ENCODE measurements around the gene PREX1.

The PREX1 gene

DNA sequence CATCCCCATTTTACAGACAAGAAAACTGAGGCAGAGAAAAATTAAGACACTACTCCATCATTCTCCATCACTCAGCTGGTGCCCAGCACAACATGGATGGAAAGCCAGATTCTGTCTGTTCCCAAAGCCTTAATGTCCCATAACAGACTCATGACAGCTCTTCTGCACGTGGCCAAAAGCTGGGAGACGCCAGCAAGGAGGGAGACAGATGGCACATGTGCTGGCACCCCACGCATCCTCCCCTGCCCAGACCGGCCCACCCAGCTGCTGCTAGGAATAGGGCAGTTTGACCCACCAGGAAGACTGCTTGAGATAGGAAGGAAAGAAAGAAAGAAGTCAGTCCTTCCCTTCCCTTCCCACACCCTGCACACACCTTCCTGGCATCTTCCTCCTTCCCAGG lies 96.3 kb downstream of the PREX1 start:
- Histone ChIP-seq H3K36me3 (ENCODE audit: control insufficient read depth, insufficient read depth, low read length) (no peaks in the 10 kb centered on the region), H3K9ac (ENCODE audit: low read depth, low read length) (no peak overlapping the region), H3K27me3 (ENCODE audit: control insufficient read depth, insufficient read depth, low read length) (no peaks in the 10 kb centered on the region), H3K4me1 (ENCODE audit: control insufficient read depth, insufficient read depth, low read length) (no peaks in the 10 kb centered on the region), H3K4me3 (ENCODE audit: low read depth, low read length) (no peak overlapping the region), H3K9me3 (ENCODE audit: control insufficient read depth, insufficient read depth, low read length) (no peaks in the 10 kb centered on the region)

DNA sequence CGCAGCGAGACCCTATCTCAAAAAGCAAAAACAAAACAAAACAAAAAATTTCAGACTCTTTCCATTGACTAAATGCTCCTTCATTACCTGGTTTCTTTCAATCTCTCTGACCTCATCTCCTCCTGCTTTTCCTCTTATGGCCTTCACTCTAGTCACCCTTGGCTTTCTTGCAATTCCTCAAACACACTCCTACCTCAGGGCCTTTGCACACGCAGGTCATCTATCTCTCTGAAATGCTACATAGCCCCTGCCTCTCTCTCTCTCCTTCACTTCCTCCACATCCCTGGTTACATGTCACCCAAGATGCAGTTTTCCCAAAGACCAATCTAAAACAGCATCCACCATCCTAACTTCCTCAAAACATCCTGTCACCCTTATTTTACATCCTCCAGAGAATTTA lies 96.8 kb downstream of the PREX1 start:
- H3K9me3 ChIP-seq (ENCODE audit: control insufficient read depth, insufficient read depth, low read length): no peaks in the 10 kb centered on the region
- no peaks in the 10 kb centered on the region for H3K36me3 ChIP-seq (ENCODE audit: control insufficient read depth, insufficient read depth, low read length)
- H3K4me1 ChIP-seq (ENCODE audit: control insufficient read depth, insufficient read depth, low read length): no peaks in the 10 kb centered on the region
- no peak overlapping the region for H3K9ac ChIP-seq (ENCODE audit: low read depth, low read length)
- no peaks in the 10 kb centered on the region for H3K27me3 ChIP-seq (ENCODE audit: control insufficient read depth, insufficient read depth, low read length)
- no peak overlapping the region for H3K4me3 ChIP-seq (ENCODE audit: low read depth, low read length)

DNA sequence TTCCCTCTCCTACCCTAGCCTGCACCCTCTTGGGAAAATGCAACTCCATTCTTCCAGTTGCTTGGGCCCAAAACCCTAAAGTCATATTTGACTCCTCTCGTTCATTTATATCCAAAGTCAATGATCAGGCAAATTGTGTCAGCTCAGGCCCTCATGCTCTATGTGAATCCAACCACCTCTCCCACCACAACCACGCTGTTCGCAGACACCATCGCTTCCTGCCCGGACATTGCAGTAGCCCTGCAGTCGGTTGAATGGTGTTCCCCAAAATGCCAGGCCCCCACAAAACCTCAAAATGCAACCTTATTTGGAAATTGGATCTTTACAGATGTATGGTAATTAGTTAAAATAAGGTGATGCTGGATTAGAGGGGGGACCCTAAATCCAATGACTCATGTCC lies 98.3 kb downstream of the PREX1 start:
- H3K4me3 ChIP-seq (ENCODE audit: low read depth, low read length): no peak overlapping the region
- H3K36me3 ChIP-seq (ENCODE audit: control insufficient read depth, insufficient read depth, low read length): no peaks in the 10 kb centered on the region
- H3K9ac ChIP-seq (ENCODE audit: low read depth, low read length): no peak overlapping the region
- H3K4me1 ChIP-seq (ENCODE audit: control insufficient read depth, insufficient read depth, low read length): no peaks in the 10 kb centered on the region
- H3K9me3 ChIP-seq (ENCODE audit: control insufficient read depth, insufficient read depth, low read length): no peaks in the 10 kb centered on the region
- H3K27me3 ChIP-seq (ENCODE audit: control insufficient read depth, insufficient read depth, low read length): no peaks in the 10 kb centered on the region

DNA sequence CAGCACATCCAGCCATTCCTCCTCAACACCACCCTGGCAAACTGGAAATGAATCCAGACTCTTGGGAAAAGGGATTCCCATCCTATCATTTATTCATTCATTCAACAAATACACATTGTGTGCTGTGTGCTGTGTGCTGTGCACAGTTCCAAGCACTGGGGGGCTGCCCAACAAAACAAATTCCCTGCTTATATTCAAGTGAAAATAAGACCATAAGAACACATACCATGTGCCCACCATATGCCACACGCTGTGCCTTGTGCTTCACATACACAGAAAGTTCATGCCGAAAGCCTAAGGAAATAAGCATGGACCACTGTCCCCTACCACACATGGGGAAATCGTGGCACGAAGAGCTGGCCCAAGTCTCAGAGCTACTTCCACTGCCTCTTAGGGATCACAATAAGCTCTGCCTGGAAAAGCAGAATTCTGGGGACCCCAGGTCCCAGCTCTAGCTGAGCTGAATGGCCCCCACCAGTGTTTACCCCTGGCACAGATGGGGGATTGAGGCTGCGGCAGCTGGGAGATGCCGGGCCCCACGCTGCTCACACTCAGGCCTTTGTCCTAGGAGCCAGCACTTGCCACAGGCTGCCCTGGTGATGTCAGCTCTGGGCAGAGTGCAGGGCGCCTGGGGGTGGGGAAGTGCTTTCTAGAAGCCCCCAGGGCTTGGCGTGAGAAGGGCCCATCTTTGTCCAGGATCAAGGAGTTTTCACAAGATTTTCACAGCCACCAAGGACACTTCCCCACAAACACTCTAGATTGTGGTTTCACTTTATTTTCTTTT lies 99.6 kb downstream of the PREX1 start:
- Histone ChIP-seq H3K4me3 (ENCODE audit: low read depth, low read length) (no peak overlapping the region), H3K36me3 (ENCODE audit: control insufficient read depth, insufficient read depth, low read length) (no peaks in the 10 kb centered on the region), H3K4me1 (ENCODE audit: control insufficient read depth, insufficient read depth, low read length) (no peaks in the 10 kb centered on the region), H3K9ac (ENCODE audit: low read depth, low read length) (no peak overlapping the region), H3K27me3 (ENCODE audit: control insufficient read depth, insufficient read depth, low read length) (no peaks in the 10 kb centered on the region), H3K9me3 (ENCODE audit: control insufficient read depth, insufficient read depth, low read length) (no peaks in the 10 kb centered on the region)

DNA sequence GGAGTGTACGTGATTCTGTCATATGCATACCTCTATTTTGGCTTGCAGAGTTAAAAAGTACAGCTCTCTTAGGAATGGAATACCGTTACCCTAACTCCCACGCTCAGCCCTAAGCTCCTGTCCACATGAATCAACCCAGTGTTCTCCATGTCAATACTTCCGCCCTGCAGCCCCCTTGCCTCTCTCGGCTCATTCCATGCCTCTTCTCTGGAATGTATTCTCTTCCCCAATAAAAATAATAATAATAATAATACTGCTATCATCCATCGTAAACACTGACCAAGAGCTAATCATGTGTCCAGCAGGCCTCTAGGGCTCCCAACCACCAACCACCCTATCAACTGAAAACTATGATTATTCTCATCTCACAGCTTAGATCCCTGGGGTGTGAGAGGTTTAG lies 100.6 kb downstream of the PREX1 start:
- no peak overlapping the region for H3K4me3 ChIP-seq (ENCODE audit: low read depth, low read length)
- H3K27me3 ChIP-seq (ENCODE audit: control insufficient read depth, insufficient read depth, low read length): no peaks in the 10 kb centered on the region
- no peaks in the 10 kb centered on the region for H3K9me3 ChIP-seq (ENCODE audit: control insufficient read depth, insufficient read depth, low read length)
- H3K9ac ChIP-seq (ENCODE audit: low read depth, low read length): no peak overlapping the region
- H3K4me1 ChIP-seq (ENCODE audit: control insufficient read depth, insufficient read depth, low read length): no peaks in the 10 kb centered on the region
- no peaks in the 10 kb centered on the region for H3K36me3 ChIP-seq (ENCODE audit: control insufficient read depth, insufficient read depth, low read length)

DNA sequence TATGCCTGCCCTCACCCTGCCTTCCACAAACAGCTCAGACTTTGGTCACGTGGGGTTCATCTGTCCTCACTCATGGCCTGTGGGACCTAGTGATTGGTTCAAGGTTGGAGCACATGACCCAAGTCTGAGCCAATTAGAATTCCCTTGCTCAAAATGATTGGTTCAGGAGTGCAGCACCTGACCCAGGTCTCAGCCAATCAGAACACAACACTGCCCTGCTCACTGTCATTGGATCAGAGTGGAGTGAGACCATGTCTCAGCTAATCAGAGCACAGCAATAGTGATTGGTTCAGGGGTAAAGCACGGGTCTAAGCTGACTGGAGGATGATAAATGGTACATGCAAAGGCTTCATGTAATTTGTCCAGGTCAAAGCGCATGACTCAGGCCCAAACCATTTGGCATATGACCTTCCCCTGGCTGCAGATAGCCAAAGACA lies 102.2 kb downstream of the PREX1 start:
- Histone ChIP-seq H3K4me1 (ENCODE audit: control insufficient read depth, insufficient read depth, low read length) (no peaks in the 10 kb centered on the region), H3K36me3 (ENCODE audit: control insufficient read depth, insufficient read depth, low read length) (no peaks in the 10 kb centered on the region), H3K9ac (ENCODE audit: low read depth, low read length) (no peak overlapping the region), H3K9me3 (ENCODE audit: control insufficient read depth, insufficient read depth, low read length) (no peaks in the 10 kb centered on the region), H3K4me3 (ENCODE audit: low read depth, low read length) (no peak overlapping the region), H3K27me3 (ENCODE audit: control insufficient read depth, insufficient read depth, low read length) (no peaks in the 10 kb centered on the region)

DNA sequence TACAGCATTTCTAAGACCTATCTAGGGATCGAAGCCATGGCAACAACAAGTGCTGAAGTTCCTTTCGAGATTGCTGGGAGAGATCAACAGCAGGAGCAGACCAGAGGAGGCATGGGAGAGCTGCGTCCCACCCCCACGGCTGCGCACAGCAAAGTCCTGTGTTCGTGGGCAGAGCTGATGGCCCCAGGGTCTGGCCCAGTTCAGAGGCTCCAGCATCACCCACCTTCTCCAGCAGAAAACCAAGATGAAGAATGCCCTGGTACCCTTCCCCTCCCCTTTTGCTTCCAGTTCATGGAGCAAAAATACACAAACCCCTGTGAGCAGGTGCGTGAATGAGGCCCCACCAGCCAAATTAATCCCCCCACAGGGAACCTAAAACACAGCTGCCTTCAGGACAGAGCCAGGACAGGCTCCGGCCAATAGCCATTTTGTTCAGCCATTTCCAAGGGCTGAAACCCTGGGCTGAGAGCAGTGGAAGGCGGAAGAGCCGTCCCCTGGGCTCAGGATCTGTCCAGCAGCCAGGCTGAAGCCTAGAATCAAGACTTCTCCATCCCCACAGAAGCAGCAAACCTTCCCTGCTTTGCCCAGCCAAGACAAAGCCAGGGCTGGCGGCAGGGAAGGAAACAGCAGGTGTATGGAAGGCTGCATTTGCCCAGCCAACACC lies 102.8 kb downstream of the PREX1 start:
- no peak overlapping the region for H3K4me3 ChIP-seq (ENCODE audit: low read depth, low read length)
- no peak overlapping the region for H3K9ac ChIP-seq (ENCODE audit: low read depth, low read length)
- H3K9me3 ChIP-seq (ENCODE audit: control insufficient read depth, insufficient read depth, low read length): no peaks in the 10 kb centered on the region
- no peaks in the 10 kb centered on the region for H3K27me3 ChIP-seq (ENCODE audit: control insufficient read depth, insufficient read depth, low read length)
- H3K36me3 ChIP-seq (ENCODE audit: control insufficient read depth, insufficient read depth, low read length): no peaks in the 10 kb centered on the region
- H3K4me1 ChIP-seq (ENCODE audit: control insufficient read depth, insufficient read depth, low read length): no peaks in the 10 kb centered on the region

DNA sequence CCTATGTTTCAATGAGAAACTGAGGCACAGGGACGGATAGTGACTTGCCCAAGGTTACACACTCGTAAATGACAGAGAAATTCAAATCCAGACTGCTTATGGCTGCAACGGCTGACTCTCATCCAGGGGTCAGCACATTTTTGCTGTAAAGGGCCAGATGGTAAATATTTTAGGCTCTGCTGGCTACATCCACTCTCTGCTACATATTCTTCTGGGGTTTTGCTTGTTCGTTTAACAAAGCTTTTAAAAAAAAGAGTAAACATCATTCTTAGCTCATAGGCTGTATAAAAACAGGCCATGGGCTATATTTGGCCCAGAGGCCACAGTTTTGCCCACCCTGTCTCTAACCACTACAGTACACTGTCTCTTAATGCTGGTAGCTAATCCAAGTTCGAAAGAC lies 103.4 kb downstream of the PREX1 start:
- Histone ChIP-seq H3K4me3 (ENCODE audit: low read depth, low read length) (no peak overlapping the region), H3K9me3 (ENCODE audit: control insufficient read depth, insufficient read depth, low read length) (no peaks in the 10 kb centered on the region), H3K4me1 (ENCODE audit: control insufficient read depth, insufficient read depth, low read length) (no peaks in the 10 kb centered on the region), H3K36me3 (ENCODE audit: control insufficient read depth, insufficient read depth, low read length) (no peaks in the 10 kb centered on the region), H3K9ac (ENCODE audit: low read depth, low read length) (no peak overlapping the region), H3K27me3 (ENCODE audit: control insufficient read depth, insufficient read depth, low read length) (no peaks in the 10 kb centered on the region)

DNA sequence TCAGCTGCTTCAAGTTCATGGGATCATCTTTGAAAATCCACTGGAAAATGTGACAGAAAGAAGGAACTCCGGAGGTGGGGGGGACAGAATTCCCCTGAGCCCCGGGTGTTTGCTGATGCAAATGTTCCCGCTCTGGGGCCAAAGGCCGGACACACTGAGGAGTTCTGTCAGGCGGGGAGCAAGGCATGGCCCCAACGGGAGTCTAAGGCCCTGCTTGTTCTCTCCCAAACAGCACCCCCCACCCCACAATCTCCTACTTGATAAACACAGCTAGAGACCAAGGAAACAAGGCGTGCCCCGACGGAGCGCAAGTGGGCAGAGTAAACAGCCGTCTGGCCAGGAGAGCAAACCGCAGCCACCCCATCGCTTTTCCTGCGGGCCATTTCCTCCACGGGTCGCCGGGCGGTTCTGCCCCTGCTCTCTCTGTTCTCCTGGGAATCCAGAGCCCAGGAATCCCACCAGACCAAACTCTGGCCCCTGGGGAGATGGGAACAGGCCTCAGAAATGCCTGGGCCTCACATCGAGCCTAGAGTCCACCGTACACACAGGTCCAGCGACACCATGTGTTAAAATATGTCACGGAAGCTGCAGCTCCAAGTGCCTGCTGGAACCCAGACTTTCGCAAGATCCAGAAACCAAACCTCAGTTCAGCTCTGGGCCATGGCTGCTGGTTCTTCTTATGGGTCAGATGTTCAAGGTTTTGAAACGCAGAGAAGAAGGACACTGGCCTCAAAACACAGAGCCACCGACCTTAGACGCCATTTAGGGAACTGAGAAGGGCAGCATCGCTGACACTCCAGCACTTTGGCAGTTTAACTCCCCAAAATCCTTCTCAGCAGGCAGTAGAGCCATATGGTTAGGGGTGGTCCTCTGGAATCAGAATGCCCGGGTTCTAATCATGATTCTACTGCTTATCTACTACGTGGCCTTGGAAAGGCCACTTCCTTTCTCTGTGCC lies 104.2 kb downstream of the PREX1 start:
- Histone ChIP-seq H3K36me3 (ENCODE audit: control insufficient read depth, insufficient read depth, low read length) (no peaks in the 10 kb centered on the region), H3K27me3 (ENCODE audit: control insufficient read depth, insufficient read depth, low read length) (no peaks in the 10 kb centered on the region), H3K9ac (ENCODE audit: low read depth, low read length) (no peak overlapping the region), H3K4me3 (ENCODE audit: low read depth, low read length) (no peak overlapping the region), H3K4me1 (ENCODE audit: control insufficient read depth, insufficient read depth, low read length) (no peaks in the 10 kb centered on the region), H3K9me3 (ENCODE audit: control insufficient read depth, insufficient read depth, low read length) (no peaks in the 10 kb centered on the region)

DNA sequence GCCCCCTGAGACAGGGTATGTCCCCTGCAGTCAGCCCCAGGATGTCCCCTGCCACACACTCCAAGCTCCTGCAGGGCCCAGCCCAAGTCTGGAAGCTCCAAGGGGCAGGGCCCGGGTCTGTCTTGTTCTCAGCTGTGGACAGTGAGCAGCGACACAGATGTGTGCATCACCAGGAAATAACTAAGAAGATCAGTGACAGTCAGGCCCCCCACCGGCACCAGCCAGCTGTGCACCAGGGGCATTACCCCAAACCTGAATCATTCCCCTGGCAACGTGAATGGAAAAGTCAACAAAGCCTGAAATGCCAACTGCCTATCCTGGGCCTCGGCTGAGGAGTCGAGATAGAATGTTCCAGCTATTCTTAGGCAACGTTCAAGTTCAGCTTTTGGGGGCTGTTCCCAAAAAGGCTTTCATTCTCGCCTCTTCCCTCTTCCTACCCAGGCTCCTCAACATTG lies 105.0 kb downstream of the PREX1 start:
- no peak overlapping the region for H3K4me3 ChIP-seq (ENCODE audit: low read depth, low read length)
- H3K9ac ChIP-seq (ENCODE audit: low read depth, low read length): no peak overlapping the region
- H3K36me3 ChIP-seq (ENCODE audit: control insufficient read depth, insufficient read depth, low read length): no peaks in the 10 kb centered on the region
- no peaks in the 10 kb centered on the region for H3K9me3 ChIP-seq (ENCODE audit: control insufficient read depth, insufficient read depth, low read length)
- no peaks in the 10 kb centered on the region for H3K4me1 ChIP-seq (ENCODE audit: control insufficient read depth, insufficient read depth, low read length)
- no peaks in the 10 kb centered on the region for H3K27me3 ChIP-seq (ENCODE audit: control insufficient read depth, insufficient read depth, low read length)

DNA sequence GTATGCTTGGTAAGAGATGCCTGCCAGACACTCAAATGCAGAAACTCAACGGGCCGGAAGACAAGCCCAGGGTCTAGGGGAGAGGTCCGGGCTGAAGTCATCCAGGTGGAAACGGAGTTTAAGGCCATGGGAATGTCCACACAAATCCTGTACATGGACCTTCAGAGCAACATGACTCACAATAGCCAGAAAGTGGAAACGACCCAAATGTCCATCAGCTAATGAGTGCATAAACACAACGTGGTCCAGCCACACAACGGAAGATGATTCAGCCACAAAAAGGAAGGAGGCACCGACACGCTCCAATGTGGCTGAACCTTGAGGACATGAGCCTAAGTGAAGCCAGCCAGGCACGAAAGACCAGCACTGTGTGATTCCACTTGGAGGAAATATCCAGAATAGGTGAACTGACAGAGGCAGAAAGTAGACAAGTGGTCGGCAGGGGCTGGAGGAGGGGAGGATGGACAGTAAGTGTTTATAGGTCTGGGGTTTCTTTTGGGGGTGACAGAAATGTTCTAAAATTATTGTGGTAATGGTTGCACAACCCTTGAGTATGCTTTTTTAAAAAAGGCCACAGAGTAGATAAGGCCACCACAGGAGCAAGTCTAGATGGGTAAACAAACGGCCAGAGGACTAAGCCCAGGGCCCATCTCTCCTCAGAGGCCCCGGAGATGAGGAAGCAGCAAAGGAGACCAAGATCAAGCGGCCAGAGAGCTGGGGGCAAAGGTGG lies 105.6 kb downstream of the PREX1 start:
- no peak overlapping the region for H3K4me3 ChIP-seq (ENCODE audit: low read depth, low read length)
- no peaks in the 10 kb centered on the region for H3K9me3 ChIP-seq (ENCODE audit: control insufficient read depth, insufficient read depth, low read length)
- no peaks in the 10 kb centered on the region for H3K36me3 ChIP-seq (ENCODE audit: control insufficient read depth, insufficient read depth, low read length)
- H3K27me3 ChIP-seq (ENCODE audit: control insufficient read depth, insufficient read depth, low read length): no peaks in the 10 kb centered on the region
- H3K4me1 ChIP-seq (ENCODE audit: control insufficient read depth, insufficient read depth, low read length): no peaks in the 10 kb centered on the region
- H3K9ac ChIP-seq (ENCODE audit: low read depth, low read length): no peak overlapping the region
